GM18508 (cell line): Measurements from ENCODE around the gene GPR84.

Experiments used
- ATAC-seq: cut with Tn5 transposase; IDR thresholded peaks from one replicate; pipeline ENCODE4 v1.9.1; 2021; ENCODE audit warnings: moderate number of reproducible peaks; ENCODE audit not compliant: insufficient read depth, unreplicated experiment

Gene GPR84

DNA sequence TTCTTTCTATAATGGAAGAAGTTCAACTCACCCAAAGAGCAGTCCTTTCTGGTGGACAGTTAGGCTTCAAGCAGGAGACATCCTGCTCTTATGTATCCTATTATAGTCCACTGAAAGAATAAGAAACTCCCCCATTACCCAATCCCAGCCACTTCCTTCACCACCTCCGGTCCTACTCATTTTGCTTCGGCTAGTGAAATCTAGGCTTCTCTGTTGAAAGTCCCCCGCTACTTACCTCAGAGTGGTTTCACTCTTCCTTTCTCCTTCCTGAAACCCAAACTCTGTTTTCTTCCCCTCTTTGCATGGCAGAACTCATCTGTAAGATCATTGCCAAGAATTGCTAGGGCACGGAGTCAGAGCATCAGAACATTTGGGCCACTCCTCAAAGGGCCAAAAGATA is at the start of gene GPR84:
Gene GPR84, minus strand, starts transcription at position 74 of the 400 bp plus-strand sequence. CDS start 635 bp downstream, outside the sequence.
- ATAC-seq, result no peak

DNA sequence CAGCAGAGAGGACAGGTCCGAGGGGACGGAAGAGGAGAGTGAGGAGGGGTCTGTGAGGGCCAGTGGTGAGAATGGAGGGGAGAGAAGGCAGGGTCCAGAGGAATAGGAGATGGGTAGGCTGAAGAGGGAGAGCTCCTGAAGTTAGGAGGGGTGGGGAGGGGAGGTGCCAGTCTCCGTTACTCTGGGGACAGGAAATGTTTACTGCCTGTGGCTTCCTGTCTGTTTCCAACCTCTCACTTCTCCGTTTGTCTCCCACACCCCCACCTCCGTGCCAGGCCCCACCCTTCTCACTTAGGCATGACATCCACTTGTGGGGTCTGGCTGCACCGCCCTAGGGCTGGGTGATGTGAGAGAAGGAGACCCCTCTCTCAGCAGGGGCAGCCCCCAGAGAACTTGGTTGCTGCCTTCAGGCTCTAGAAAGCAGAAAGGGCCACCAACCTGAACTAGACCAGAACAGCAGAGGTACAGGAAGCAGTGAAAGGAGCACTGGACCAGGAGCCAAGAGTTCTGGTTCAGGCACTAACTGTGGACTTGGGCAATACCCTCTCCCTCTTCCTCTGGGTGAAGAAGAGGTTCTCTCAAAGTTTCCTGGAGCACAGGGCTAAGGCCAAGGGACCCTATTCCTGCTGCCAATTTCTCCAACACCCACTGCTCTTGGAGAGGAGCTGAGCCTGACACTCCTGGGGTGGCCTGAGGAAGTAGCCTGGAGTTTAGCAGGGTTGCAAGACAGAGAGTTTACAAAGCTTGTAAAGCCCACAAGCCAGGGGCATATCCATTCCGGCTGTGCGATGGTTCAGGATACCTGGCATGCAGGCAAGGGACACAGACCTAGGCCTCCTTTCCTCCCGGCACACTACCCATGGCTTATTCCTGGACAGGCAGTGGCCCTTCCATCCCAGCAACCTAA is 49.3 kb upstream of the GPR84 start:
- ATAC-seq, result no peak

DNA sequence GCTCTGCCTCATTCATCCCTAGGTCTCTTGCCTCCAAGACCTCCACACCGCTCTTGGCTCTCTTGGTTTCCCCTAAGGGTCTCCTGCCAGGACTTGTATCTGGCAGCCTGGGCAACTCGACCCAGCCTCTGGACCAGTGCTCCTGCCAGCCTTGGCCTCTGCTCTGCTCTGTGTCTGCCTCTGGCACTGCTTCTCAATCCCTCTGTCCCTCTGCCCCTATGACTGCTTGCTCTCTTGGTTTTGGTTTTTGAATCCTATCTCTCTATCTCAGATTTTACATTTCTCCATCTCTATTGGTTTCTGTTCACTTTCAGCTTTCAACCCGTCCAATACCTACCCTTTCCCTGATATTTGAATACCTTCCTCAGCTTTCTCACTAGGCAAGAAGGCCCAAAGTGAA is 48.5 kb upstream of the GPR84 start:
- ATAC-seq, result no peak

DNA sequence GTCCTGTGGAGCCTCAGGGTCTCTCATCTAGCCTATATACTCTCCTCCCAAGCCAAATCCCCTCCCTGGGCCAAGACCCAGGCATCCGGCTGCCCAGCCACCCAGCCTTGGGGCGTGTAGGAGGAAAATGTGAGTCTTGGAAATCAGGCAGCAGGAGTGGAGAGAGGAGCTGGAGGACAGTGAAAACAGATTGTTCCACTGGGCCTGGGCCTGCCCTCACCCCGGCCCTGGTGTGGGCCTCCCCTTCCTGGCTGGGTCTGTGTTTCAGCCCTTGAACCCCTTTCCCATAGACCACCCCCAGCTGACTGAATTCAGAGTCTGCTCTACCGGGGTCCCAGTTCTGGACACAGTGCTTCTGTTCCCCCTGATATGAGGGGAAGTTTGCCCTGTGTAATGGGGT is 48.1 kb upstream of the GPR84 start:
- no peak for ATAC-seq

DNA sequence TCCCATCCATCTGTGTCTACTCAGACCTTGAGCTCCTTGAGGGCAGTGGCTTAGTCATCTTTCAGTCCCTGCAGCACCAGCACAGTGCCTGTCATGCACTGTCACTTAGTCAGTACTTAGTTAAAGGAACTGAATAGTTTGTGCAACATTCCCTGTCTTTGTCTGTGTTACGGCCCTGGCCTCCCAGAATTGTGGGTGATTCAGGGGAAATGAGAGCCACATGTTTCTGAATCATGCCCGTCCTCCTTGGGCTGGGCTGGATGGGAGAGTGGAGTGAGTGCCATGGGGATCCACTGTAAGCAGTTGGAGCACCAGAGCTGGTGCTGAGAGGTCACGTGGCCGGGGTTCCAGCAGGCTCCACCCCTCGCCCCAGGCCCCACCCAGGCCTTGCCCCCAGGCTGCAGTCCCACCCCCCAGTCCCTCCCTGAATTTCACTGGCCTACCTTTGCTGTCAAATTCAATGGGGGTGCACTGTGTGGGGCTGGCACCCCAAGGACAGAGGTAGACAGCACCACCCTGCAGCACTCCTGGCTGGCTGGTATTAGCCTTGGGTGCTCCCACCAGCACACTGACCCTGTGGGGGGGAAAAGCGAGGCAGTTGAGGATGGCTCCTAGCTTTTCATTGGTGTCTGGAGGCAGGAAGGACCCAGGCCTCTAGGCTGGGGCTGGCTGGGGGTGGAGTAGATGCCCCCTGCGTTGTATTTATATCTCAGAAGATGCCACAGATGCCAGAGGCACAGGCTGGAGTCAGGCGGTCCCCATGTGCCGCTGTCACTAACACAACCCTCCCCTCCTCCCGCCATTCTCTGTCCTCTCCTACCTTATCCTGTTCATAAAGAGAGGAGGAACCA is 47.3 kb upstream of the GPR84 start:
- no peak for ATAC-seq

DNA sequence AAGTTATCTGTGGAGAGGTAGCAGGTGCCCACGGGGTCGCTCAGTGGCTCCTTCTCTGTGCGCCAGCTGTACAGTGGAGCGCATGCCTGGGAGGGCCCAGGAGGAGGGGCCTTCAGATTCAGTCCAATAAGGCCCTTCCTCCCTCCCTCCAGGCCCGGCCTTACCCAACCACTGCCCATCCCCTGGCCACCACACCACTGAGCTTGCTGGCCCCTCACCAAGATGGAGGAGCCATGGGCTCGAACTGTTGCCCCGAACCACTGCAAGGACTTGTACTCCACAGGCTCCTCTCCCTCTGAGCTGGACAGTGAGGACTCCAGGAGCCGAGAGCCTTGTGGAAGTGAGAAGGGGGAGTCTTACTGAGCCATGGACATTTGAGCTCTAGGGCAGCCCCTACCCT is 45.0 kb upstream of the GPR84 start:
- no peak for ATAC-seq

DNA sequence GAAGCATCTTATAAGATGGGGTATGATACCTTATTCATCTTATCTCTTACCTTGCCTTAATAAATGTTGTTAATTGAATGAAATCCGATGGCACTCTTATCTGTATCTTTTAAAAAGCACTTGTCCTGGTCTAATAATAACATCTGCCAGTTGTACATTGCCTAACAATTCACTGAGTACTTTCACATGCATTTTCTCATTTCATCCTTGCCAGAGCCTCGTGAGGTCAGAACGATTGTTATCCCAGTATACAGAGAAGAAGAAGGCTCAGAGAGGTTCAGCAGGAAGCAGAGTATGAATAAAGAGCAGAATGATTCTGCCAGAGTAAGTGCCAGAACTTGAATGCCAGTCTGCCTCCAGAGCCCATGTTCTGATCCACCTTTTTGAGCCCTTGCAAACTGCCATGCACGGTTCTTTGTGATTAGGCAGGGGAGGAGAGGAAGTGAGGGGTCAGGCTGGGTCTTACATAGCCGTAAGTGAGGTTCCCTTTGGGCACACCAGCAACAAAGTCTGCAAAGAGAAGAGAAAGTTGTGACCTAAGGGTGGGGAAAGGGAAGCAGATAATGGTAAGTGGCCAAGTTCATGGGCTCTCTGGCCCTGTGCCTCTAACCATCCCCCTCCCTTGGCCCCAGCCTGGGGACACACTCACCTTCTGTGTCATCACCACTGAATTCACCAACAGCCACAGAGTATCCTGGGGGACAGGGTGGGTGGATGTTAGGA is 43.1 kb upstream of the GPR84 start:
- no peak for ATAC-seq

DNA sequence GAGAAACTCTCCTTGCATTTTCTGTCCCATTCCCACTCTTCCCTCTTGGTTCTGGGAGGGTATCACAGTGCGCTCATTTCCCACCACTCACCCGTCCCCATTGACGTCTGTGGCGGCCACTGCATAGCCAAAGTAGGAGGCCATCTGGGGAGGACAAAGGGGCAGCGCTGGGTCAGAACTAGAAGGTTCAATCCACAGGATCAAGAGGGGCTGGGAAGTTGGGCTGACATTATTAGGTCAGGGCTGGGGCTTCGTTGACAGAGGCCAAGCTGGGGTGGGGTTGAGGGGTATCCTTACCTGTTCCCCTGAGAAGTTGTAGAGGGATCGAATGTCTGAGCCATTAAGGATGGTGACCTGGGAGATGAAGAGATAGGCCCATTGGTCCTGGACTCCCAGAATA is 41.3 kb upstream of the GPR84 start:
- no peak for ATAC-seq

DNA sequence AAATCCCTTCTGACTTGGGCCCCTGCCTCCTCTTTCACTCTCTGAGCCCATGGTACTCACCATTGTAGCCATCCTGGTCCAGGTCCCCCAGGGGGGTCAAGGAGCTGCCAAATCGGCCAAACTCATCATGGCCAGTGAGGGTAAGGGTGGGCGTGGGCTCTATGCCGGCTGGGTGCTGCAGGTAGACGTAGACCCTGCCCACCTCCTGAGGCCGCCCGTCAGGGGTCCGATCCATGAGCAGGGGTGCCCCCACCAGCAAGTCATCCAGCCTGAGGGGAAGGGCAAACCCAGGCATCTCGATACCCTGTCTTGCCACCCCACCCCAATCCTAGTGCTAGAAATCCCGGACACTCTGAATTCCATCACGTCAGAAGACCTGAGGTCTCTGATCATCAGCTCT is 40.8 kb upstream of the GPR84 start:
- no peak for ATAC-seq

DNA sequence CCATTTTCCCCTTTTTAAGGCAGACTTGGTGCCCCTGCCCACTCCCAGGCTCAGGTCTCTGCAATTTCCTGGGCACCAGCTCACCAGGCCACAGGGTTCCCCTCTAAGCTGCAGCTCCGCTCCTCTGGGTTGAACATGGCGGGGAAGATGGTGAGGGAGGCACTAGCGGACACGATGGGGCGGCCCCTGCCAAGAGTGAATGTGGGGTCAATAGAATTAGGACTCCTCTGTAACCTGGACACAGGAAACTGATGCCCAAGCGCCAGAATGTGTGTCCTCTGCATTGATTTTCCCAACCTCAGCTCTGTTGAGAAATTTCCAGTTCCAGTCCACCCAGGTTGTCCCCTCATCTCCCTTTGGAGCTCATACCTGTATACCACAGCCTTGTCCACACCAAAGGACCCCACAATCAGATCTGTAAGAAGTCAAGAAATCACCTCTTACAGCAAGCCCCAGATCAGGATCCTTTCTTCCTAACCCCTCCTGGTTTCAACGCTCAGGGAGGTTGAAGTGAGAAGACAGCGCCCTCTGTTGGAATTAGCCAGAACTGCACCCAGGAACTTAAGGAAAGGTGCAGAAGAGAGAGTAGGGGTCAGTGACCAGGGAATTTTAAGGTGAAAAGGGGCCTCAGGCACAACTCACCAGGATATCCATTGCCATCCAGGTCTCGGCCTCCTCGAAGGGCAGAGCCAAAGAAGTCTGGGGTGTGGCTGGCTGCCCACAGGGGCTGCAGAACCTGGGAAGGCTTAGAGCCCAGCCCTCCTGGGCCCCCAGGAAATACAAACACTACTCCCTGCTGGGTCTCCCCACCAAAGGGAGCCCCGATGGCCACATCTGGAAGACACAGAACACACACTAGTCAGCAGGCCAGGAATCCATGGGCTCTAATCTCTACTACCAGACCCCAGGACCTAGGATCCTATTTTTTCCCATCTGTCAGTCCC is 40.0 kb upstream of the GPR84 start:
- ATAC-seq, result no peak

DNA sequence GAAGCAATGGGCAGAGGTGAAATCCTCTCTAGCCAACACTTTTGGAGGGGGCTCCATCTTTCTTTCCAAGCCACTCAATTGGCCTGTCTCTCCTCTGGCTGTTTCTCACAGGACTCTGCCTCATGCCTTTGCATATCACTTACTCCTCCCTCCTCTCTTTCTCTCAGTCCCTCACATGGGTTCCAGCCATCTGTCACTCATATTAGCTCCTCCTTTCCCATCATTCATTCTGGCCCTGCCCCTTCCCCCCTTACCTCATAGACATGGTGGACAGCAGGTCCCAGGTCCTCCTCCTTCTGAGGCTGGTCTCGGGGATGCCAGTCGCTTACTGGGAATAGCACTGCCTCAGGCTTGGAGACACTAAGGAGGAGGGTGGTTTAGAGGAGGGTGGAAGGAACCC is 36.8 kb upstream of the GPR84 start:
- no peak for ATAC-seq

DNA sequence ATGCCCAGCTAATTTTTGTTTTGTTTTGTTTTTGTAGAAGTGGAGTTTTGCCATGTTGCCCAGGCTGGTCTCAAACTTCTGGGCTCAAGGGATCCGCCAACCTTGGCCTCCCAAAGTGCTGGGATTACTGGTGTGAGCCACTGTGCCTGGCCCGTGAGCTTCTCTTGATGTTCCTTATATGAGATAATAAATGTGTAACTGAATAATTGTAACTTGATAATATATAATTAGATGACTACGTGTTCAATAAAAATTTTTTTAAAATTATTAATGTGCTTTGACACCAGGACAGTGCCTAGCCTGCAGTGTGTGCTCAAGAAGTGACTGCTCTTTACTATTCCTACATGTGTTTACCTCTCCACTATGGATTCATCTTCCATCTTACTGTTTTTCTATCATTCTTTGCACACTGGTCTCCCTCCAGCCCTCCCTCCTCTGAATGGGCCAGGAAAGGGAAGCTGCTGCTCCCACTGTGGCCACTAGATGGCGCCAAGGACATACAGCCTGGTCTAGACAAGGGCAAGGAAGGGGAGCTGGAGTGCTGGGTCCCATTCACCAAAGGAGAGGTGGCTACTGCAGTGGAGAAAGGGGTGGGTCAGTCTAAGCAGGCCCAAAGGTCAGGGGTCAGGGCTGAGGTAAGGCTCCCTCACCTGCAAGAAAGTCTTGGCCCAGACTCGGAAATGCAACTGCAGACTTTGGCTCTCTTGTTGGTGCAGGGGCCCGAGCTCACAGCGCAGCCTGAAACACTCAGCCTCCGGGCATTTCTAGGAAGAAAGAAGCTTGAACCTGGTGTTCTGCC is 34.9 kb upstream of the GPR84 start:
- no peak for ATAC-seq

DNA sequence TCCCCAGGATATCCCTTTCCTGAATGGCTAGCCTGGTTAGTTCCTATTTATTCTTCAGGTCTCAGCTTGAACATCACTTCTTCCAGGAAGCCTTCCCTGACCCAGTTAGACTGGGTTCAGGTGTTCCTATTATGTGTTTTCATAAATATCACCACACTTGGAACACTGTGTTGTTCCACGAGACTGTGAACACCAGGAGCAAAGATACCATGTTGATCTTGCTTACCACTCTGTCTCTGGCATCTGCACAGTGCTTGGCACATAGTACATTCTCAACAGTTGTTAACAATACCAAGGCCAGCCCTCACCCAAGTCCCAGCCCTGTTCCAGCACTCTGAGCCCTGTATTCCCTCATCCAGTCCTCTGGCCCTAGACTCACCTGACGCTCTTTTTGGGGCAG is 33.9 kb upstream of the GPR84 start:
- ATAC-seq, result no peak

DNA sequence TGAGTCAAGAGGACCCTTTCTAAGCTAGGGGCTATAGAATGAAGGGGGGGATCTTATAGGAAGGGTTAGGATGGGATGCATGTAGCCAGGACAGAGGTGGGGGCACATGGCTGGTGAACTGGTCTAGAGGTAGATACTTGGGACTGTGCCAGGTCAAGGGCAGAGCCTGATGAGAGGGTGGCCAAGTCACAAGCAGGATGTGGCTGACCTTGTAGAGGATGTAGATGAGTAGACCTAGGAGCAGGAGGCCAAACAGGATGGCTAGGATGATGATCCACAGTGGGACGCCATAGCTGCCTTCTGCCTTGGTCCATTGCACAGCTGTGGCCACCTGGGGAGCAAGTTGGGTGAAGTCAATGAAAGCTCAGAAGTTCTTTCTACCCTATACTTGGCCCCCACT is 32.9 kb upstream of the GPR84 start:
- no peak for ATAC-seq

DNA sequence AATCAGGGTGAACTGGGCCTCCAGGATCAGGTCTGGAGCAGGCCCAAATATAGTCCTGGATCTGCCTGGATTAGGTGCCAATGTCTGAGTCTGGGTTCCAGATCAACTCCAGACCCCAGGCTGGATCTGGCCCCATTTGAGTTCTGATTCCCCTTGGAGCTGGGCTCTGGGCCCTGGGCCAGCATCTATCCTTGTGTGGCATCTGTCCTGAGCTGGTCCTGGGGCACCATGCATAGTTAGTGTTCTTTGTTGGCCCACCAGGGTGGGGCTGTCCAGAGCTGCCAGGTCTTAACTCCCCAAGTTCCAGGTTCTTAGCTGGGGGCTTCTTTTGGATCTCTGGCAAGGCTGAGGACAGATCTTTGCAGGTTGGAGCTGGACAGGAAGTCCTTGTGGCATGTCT is 31.3 kb upstream of the GPR84 start:
- ATAC-seq, result no peak

DNA sequence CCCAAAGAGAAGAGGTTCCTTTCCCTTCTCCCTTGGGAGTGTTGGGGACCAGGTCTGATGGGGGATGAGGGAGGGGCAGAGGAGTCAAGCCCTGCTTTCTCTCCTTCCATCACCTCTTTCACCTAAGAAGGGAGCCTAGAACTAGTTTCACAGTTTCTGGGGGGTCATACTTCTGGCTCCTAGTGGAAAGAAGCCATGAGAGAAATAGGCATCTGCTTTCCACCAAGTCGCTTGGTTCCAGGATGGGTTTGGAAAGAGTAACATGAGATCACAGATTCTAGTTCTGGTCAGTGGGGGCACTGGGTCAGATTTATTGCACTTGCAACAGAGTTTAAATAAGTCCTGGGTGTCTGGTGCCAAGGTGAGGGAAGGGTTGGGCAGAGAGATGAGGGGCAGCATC is 30.7 kb upstream of the GPR84 start:
- ATAC-seq, result no peak

DNA sequence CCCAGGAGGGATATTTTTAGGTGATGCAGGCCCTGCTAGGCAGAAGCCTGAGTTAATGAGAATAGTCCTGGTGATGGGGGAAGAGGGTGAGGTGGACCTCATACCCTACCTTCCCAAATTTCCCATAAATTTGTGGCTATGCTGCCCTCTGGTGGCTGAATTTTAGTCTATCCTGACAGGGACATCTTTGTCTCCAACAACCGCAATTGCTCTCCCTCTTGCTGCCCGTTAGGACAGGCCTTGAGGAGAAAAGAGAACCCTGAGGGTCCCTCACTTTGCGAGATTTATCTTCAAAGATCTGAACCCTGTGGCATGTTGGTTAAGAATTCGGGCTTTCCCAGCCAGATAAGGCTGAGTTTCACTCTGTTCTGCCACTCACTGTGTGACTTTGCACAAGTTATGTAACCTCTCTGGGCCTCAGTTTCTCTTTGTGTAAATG is 30.0 kb upstream of the GPR84 start:
- no peak for ATAC-seq

DNA sequence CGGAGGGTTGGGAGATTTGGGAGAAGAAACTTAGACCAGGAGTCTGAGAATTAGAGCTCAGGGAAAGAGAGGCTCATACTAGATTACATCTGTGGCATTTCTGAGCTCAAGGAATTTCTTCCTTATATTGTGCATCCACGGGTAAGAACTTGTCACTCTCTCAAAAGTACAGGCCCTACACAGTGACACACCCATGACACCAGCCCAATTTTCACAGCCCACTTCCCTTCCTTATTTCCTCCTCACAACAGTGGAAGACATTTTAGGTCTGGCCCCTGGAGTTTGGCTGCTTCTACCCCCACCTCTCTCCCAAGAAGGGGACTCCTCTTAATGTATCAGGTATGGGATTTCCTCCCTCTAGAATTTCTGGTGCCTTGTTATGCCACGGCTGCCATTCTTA is 29.5 kb upstream of the GPR84 start:
- no peak for ATAC-seq

DNA sequence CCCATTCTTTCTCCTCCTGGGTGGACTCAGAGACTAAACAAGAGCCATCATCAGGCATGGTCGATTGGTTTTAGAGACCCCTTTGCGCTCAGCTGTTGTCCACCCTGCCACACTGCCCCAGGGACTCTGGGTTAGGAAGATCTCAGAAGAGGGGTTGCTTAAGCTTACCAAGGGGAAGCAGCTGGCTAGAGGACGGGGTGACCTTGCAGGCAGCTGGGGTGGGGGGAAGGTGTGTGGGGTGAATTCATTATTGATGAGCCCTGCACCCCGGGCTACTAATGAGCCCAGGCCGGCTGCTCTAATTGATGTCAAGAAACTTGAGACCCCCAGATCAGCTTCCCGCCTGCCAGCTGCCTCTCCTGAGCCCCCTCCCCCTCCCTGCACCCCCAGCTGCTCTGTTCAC is 28.9 kb upstream of the GPR84 start:
- ATAC-seq, result no peak
